Prostate gland (tissue), 2 donors: ENCODE results near the gene PPP1R3D. TPM values are rescaled to one million over a fixed set of nuclear protein-coding genes. Genes with fewer than 3 reads are reported as not detected.

Source experiments
- DNase-seq: peaks from one replicate; pipeline ENCODE4 v3.0.0-alpha.2; 2019; ENCODE audit warnings: low spot score
- H3K27ac ChIP-seq, 2 donors: fragments of 200-600 bp; sonication (generic); 2 replicates each; pipeline ENCODE4 v1.5.1; 2017 to 2019
- H3K27me3 ChIP-seq: fragments of 200-600 bp; sonication (generic); replicated peaks from 2 replicates; pipeline ENCODE4 v1.5.1; 2019; ENCODE audit not compliant: insufficient read depth
- H3K36me3 ChIP-seq, 2 donors: fragments of 200-600 bp; sonication (generic); 1 replicate in 1 of 2; 2 replicates in 1 of 2; pipeline versions ENCODE4 v1.5.1 to v1.8.1; 2017 to 2019
- H3K4me1 ChIP-seq: fragments of 200-600 bp; sonication (generic); replicated peaks from 2 replicates; pipeline ENCODE4 v1.5.1; 2019
- H3K4me3 ChIP-seq, 2 donors: fragments of 200-600 bp; sonication (generic); 2 replicates each; pipeline ENCODE4 v1.5.1; 2017 to 2019
- H3K9me3 ChIP-seq: fragments of 200-600 bp; sonication (generic); 2 replicates; pipeline ENCODE4 v1.5.1; 2017
- POLR2A ChIP-seq: fragments of 450-650 bp; IDR thresholded peaks from one replicate; pipeline ENCODE4 v1.6.1; 2016; ENCODE audit warnings: antibody characterized with exemption, mild to moderate bottlenecking
- POLR2AphosphoS5 ChIP-seq: sonication (generic); formaldehyde crosslinking; IDR thresholded peaks from one replicate; pipeline ENCODE4 v1.6.1; 2017; ENCODE audit warnings: antibody characterized with exemption
- WGBS: methylation state at CpG from one replicate; pipeline ENCODE4 v1.1.5; 2018; 5-methylcytosine and 5-hydroxymethylcytosine counted together
- intact Hi-C: fragments of 100-400 bp; cut with DNase I; formaldehyde crosslinking; loops from one replicate; pipeline ENCODE4 v1.14.2; 2022
- total RNA-seq, 2 donors: library from RNA; depleted of rRNA; stranded (reverse); fragments of >200 nt; gene quantifications; one replicate each; pipeline ENCODE4 v1.1.0, GENCODE V29; 2016
- TF ChIP-seq, protein P1 (sequence below), 4 experiments: fragments of 200-600 bp in 2 of 4; fragments of 450-650 bp in 2 of 4; sonication (generic) in 2 of 4; IDR thresholded peaks; 1 replicate in 3 of 4; 2 replicates in 1 of 4; pipeline ENCODE4 v1.5.1; 2016 to 2019; ENCODE audit warnings: antibody characterized with exemption in 4 of 4, mild to moderate bottlenecking in 2 of 4, moderate library complexity in 2 of 4

PPP1R3D gene
- total RNA-seq, 2 donors from 2014 or later, result 16.0 to 16.6 TPM

GRCh38 chr20:59932616-59933295, 7.3 kb downstream of the PPP1R3D start:
- no peaks in the 10 kb centered on the region for H3K4me1 ChIP-seq
- DNase-seq, result no peak
- peak overlapping the region; percentile 55 to 66 for H3K4me3 ChIP-seq
- H3K9me3 ChIP-seq, result no peaks in the 10 kb centered on the region
- WGBS, result 87% methylated on average over 71 of the region's 72 CpGs
- TF ChIP-seq, protein P1, sequence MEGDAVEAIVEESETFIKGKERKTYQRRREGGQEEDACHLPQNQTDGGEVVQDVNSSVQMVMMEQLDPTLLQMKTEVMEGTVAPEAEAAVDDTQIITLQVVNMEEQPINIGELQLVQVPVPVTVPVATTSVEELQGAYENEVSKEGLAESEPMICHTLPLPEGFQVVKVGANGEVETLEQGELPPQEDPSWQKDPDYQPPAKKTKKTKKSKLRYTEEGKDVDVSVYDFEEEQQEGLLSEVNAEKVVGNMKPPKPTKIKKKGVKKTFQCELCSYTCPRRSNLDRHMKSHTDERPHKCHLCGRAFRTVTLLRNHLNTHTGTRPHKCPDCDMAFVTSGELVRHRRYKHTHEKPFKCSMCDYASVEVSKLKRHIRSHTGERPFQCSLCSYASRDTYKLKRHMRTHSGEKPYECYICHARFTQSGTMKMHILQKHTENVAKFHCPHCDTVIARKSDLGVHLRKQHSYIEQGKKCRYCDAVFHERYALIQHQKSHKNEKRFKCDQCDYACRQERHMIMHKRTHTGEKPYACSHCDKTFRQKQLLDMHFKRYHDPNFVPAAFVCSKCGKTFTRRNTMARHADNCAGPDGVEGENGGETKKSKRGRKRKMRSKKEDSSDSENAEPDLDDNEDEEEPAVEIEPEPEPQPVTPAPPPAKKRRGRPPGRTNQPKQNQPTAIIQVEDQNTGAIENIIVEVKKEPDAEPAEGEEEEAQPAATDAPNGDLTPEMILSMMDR (IDR thresholded peaks at IDR 0.05), result no peak
- TF ChIP-seq POLR2A (no peak), POLR2AphosphoS5 (no peak)
- intact Hi-C loops, result no loop called here
- no peak overlapping the region for H3K27ac ChIP-seq
- H3K36me3 ChIP-seq, result no peaks in the 10 kb centered on the region
- no peaks in the 10 kb centered on the region for H3K27me3 ChIP-seq

DNA sequence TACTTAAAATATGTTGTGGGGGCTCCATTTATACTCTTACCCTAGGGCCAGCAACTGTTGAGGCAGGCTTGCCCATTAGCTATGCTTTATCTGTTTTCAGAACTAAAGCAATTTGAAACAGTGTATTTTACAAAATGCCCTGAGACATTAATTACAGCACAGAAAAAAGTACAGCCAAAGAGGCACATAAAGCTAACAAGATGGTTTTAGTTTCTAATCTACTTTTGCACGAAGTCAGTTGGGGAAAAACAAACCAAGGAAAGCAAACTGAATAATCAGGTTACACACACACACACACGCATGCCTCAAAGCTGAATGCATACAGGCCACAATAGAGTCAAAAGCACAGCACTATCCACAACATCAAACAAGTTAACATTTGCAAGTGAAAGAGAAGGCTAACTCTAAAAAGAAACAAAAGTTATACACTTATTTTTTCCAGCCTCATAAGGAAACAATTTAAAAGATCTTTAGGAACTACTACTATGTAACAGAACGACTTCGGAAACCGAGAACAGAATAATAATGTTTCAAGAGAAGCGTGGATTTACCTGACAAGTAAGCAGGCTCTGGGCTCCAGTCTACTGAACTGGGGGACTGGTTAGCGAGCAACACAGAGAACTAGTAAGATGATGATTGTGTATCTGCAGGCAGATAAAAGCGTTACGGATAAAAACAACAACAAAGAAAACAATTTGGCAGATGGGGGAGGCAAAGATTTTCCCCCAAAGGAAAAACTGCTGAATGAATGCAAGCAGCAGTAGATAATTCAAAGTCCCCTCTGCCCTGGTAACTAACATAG, 8.4 kb downstream of the PPP1R3D start:
- H3K27ac ChIP-seq, result no peak overlapping the region
- H3K27me3 ChIP-seq, result no peaks in the 10 kb centered on the region
- intact Hi-C loops, result no loop called here
- no peaks in the 10 kb centered on the region for H3K36me3 ChIP-seq
- WGBS, result 87% methylated on average over 9 of the region's 9 CpGs
- no peaks in the 10 kb centered on the region for H3K4me1 ChIP-seq
- no peak for DNase-seq
- TF ChIP-seq, protein P1 (IDR thresholded peaks at IDR 0.05), result no peak
- TF ChIP-seq POLR2A (no peak), POLR2AphosphoS5 (no peak)
- no peak overlapping the region for H3K4me3 ChIP-seq
- no peaks in the 10 kb centered on the region for H3K9me3 ChIP-seq

DNA sequence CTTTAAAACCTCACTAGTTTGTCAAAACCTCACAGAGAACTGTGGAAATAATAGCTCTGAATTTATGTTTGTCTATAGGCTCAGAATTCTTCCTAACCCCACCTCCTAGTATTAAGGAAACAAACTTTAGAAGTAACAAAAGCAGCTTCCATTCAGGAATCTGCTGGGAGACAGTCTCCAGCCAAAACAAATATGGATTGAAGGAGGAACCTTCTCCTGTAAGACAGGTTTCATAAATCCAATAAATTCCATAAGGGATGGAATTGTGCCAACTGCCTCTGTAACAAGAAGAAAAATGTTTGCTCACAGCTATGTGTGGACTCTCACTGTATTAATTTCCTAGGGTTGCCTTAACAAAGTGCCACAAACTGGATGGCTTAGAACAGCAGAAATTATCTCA, 14.2 kb downstream of the PPP1R3D start:
- Histone ChIP-seq H3K4me1 (peaks cover 7% of the 10 kb centered on the region), H3K4me3 (no peak overlapping the region), H3K27me3 (no peaks in the 10 kb centered on the region), H3K9me3 (no peaks in the 10 kb centered on the region), H3K36me3 (no peaks in the 10 kb centered on the region), H3K27ac (peak overlapping the region; percentile 53 to 57)
- intact Hi-C loops, result no loop called here
- TF ChIP-seq POLR2AphosphoS5 (peak; percentile 88), POLR2A (no peak)
- TF ChIP-seq, protein P1 (IDR thresholded peaks at IDR 0.05), result no peak
- peak; percentile 73 for DNase-seq

GRCh38 chr20:59925359-59925758, 14.7 kb downstream of the PPP1R3D start:
- Histone ChIP-seq H3K27me3 (no peaks in the 10 kb centered on the region), H3K27ac (peak overlapping the region; percentile 53 to 57), H3K36me3 (no peaks in the 10 kb centered on the region), H3K4me1 (peaks cover 7% of the 10 kb centered on the region), H3K9me3 (no peaks in the 10 kb centered on the region), H3K4me3 (no peak overlapping the region)
- no peak for DNase-seq
- TF ChIP-seq, protein P1 (IDR thresholded peaks at IDR 0.05), result no peak
- no peak for TF ChIP-seq POLR2A
- TF ChIP-seq POLR2AphosphoS5, result no peak
- intact Hi-C loops, result no loop called here
- WGBS, result 58% methylated on average over 1 of the region's 1 CpG
